Measurements from ENCODE around the gene WDR20.

DNA sequence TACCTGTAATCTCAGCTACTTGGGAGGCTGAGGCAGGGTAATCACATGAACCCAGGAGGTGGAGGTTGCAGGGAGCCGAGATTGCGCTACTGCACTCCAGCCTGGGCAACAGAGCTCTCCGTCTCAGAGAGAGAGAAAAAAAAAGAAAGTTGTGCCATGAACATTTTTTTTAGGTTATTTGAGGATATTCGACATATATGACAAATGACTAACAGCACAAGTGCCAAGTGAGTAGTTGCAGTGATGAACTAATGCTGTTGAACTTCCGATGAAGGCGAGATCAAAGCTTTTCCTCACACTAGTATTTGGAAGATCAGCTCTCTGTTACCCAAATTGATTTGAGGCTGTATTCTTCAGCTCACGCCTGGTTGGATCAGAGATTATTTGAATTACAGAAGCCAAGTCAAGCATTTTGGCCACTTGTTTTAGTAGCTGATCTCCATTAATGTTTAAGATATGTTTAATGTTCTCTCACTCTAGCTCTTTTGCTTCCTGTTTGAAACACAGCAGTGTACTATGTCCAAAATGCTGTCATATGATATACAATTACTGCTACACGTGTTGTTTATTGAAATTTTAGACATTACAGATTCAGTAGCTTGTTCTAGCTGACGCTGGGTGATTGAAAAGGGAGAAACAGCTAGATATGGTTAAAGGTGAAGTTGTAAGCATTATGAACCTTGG lies 43.4 kb downstream of the WDR20 start:
- TF ChIP-seq, protein P1, sequence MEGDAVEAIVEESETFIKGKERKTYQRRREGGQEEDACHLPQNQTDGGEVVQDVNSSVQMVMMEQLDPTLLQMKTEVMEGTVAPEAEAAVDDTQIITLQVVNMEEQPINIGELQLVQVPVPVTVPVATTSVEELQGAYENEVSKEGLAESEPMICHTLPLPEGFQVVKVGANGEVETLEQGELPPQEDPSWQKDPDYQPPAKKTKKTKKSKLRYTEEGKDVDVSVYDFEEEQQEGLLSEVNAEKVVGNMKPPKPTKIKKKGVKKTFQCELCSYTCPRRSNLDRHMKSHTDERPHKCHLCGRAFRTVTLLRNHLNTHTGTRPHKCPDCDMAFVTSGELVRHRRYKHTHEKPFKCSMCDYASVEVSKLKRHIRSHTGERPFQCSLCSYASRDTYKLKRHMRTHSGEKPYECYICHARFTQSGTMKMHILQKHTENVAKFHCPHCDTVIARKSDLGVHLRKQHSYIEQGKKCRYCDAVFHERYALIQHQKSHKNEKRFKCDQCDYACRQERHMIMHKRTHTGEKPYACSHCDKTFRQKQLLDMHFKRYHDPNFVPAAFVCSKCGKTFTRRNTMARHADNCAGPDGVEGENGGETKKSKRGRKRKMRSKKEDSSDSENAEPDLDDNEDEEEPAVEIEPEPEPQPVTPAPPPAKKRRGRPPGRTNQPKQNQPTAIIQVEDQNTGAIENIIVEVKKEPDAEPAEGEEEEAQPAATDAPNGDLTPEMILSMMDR (IDR thresholded peaks at IDR 0.05) = no peak
- TF ChIP-seq EZH2 (IDR thresholded peaks at IDR 0.05; ENCODE audit: borderline replicate concordance, insufficient read depth, low read depth, low read length, poor library complexity, severe bottlenecking) = no peak
